ACC112 (cell line): Measurements from ENCODE around the gene KPNB1.

ENCODE experiments used
- H2AFZ ChIP-seq: fragments of 200-600 bp; sonication (generic); one replicate; pipeline ENCODE4 v1.6.0; 2017; ENCODE audit warnings: antibody characterized with exemption, low read length; ENCODE audit not compliant: unreplicated experiment
- H3K27ac ChIP-seq: fragments of 200-600 bp; sonication (generic); 2 replicates; pipeline ENCODE4 v1.5.1; 2014; ENCODE audit warnings: low read depth, mild to moderate bottlenecking, antibody characterized with exemption, low read length, moderate library complexity
- H3K27me3 ChIP-seq: fragments of 200-600 bp; sonication (generic); 2 replicates; pipeline ENCODE4 v1.6.1; 2014; ENCODE audit warnings: mild to moderate bottlenecking, antibody characterized with exemption, low read length, moderate library complexity, mixed read lengths; ENCODE audit not compliant: insufficient read depth
- H3K36me3 ChIP-seq: fragments of 200-600 bp; sonication (generic); 2 replicates; pipeline ENCODE4 v1.6.1; 2016; ENCODE audit warnings: mild to moderate bottlenecking, antibody characterized with exemption, low read length, moderate library complexity, mixed read lengths; ENCODE audit not compliant: insufficient read depth
- H3K4me1 ChIP-seq: fragments of 200-600 bp; sonication (generic); one replicate; pipeline ENCODE4 v1.6.1; 2016; ENCODE audit warnings: low read length, mixed read lengths; ENCODE audit not compliant: insufficient read depth, unreplicated experiment, control insufficient read depth
- H3K4me3 ChIP-seq: fragments of 200-600 bp; sonication (generic); 2 replicates; pipeline ENCODE4 v1.5.1; 2014; ENCODE audit warnings: mild to moderate bottlenecking, low read depth, low read length
- H3K79me2 ChIP-seq: fragments of 200-600 bp; sonication (generic); one replicate; pipeline ENCODE4 v1.6.0; 2016; ENCODE audit warnings: low read length; ENCODE audit not compliant: control insufficient read depth, unreplicated experiment, insufficient read depth

Gene KPNB1

GRCh38 chr17:47697906-47698711 lies 48.4 kb downstream of the KPNB1 start:
- no peak overlapping the region for H2AFZ ChIP-seq
- H3K36me3 ChIP-seq: no peaks in the 10 kb centered on the region
- H3K27ac ChIP-seq: no peak overlapping the region
- H3K79me2 ChIP-seq: no peaks in the 10 kb centered on the region
- no peak overlapping the region for H3K4me3 ChIP-seq
- H3K4me1 ChIP-seq: peaks cover 8% of the 10 kb centered on the region
- H3K27me3 ChIP-seq: no peaks in the 10 kb centered on the region

GRCh38 chr17:47698749-47699535 lies 49.2 kb downstream of the KPNB1 start:
- Histone ChIP-seq H3K4me1 (peaks cover 5% of the 10 kb centered on the region), H2AFZ (no peak overlapping the region), H3K36me3 (no peaks in the 10 kb centered on the region)

GRCh38 chr17:47699536-47699840 lies 49.8 kb downstream of the KPNB1 start:
- no peak overlapping the region for H3K27ac ChIP-seq
- peaks cover 5% of the 10 kb centered on the region for H3K4me1 ChIP-seq
- H2AFZ ChIP-seq: no peak overlapping the region
- no peaks in the 10 kb centered on the region for H3K36me3 ChIP-seq
- no peaks in the 10 kb centered on the region for H3K27me3 ChIP-seq
- no peak overlapping the region for H3K4me3 ChIP-seq
- H3K79me2 ChIP-seq: no peaks in the 10 kb centered on the region

More at GRCh38 chr17:47698749-47699535, 49.2 kb downstream of the KPNB1 start:
- H3K27ac ChIP-seq: no peak overlapping the region
- no peaks in the 10 kb centered on the region for H3K79me2 ChIP-seq
- no peak overlapping the region for H3K4me3 ChIP-seq
- H3K27me3 ChIP-seq: no peaks in the 10 kb centered on the region

- no peak overlapping the region for H2AFZ ChIP-seq
- no peak overlapping the region for H3K27ac ChIP-seq
- H3K27me3 ChIP-seq: no peaks in the 10 kb centered on the region
- H3K79me2 ChIP-seq: no peaks in the 10 kb centered on the region
- no peaks in the 10 kb centered on the region for H3K36me3 ChIP-seq
- no peak overlapping the region for H3K4me3 ChIP-seq
- no peaks in the 10 kb centered on the region for H3K4me1 ChIP-seq
These were observed 51.0 kb downstream of the KPNB1 start for GRCh38 chr17:47700471-47701449.

GRCh38 chr17:47701608-47702007 lies 51.9 kb downstream of the KPNB1 start:
- no peaks in the 10 kb centered on the region for H3K79me2 ChIP-seq
- H3K27ac ChIP-seq: no peak overlapping the region
- no peaks in the 10 kb centered on the region for H3K4me1 ChIP-seq
- H3K27me3 ChIP-seq: no peaks in the 10 kb centered on the region
- H3K4me3 ChIP-seq: no peak overlapping the region
- H2AFZ ChIP-seq: no peak overlapping the region
- no peaks in the 10 kb centered on the region for H3K36me3 ChIP-seq

GRCh38 chr17:47702391-47702995 lies 52.8 kb downstream of the KPNB1 start:
- Histone ChIP-seq H3K27me3 (no peaks in the 10 kb centered on the region), H3K36me3 (no peaks in the 10 kb centered on the region), H3K4me3 (no peak overlapping the region), H3K79me2 (no peaks in the 10 kb centered on the region), H3K27ac (no peak overlapping the region), H3K4me1 (peaks cover 6% of the 10 kb centered on the region), H2AFZ (no peak overlapping the region)

- H3K4me3 ChIP-seq: no peak overlapping the region
- H3K36me3 ChIP-seq: no peaks in the 10 kb centered on the region
- no peak overlapping the region for H2AFZ ChIP-seq
- no peaks in the 10 kb centered on the region for H3K27me3 ChIP-seq
- H3K27ac ChIP-seq: no peak overlapping the region
- H3K4me1 ChIP-seq: peaks cover 6% of the 10 kb centered on the region
- no peaks in the 10 kb centered on the region for H3K79me2 ChIP-seq
These were observed 53.5 kb downstream of the KPNB1 start for GRCh38 chr17:47703191-47703591.

GRCh38 chr17:47703671-47704070 lies 54.0 kb downstream of the KPNB1 start:
- Histone ChIP-seq H3K27me3 (no peaks in the 10 kb centered on the region), H2AFZ (no peak overlapping the region), H3K4me1 (peaks cover 6% of the 10 kb centered on the region), H3K4me3 (no peak overlapping the region), H3K36me3 (no peaks in the 10 kb centered on the region), H3K79me2 (no peaks in the 10 kb centered on the region), H3K27ac (no peak overlapping the region)

GRCh38 chr17:47704116-47704515 lies 54.4 kb downstream of the KPNB1 start:
- Histone ChIP-seq H3K27ac (no peak overlapping the region), H3K4me1 (peaks cover 6% of the 10 kb centered on the region), H3K79me2 (no peaks in the 10 kb centered on the region), H3K27me3 (no peaks in the 10 kb centered on the region), H3K36me3 (no peaks in the 10 kb centered on the region), H3K4me3 (no peak overlapping the region), H2AFZ (no peak overlapping the region)

GRCh38 chr17:47704736-47705135 lies 55.0 kb downstream of the KPNB1 start:
- Histone ChIP-seq H3K27ac (no peak overlapping the region), H3K4me3 (no peak overlapping the region), H3K36me3 (no peaks in the 10 kb centered on the region), H3K27me3 (no peaks in the 10 kb centered on the region), H3K4me1 (peaks cover 6% of the 10 kb centered on the region), H2AFZ (no peak overlapping the region), H3K79me2 (no peaks in the 10 kb centered on the region)
